H1 (cell line): ENCODE measurements around the gene VAV2. TPM values are rescaled to one million over a fixed set of nuclear protein-coding genes. Genes with fewer than 3 reads are reported as not detected.

ENCODE experiments used
- CTCF ChIA-PET: fragments of 300-600 bp; sonication (Branson Sonifier 250); formaldehyde crosslinking; loops from one replicate; lab custom pipeline; 2021; ENCODE audit not compliant: partially characterized antibody; lab: Charles Lee
- POLR2A ChIA-PET: fragments of 300-600 bp; sonication (Branson Sonifier 250); formaldehyde crosslinking; loops from one replicate; lab custom pipeline; 2021; ENCODE audit warnings: inconsistent platforms; ENCODE audit not compliant: partially characterized antibody; lab: Charles Lee
- DNase-seq, 2 experiments: peaks; one replicate each; pipeline versions ENCODE4 v3.0.0 to v3.0.0-alpha.2; 2010 to 2022; ENCODE audit warnings: low spot score in 2 of 2, low read depth in 1 of 2, mixed read lengths in 1 of 2
- FAIRE-seq: peaks from 2 replicates; lab custom pipeline; 2011; peaks lifted over from hg19 to GRCh38; lab: Jason Lieb, UNC
- H2AFZ ChIP-seq: 2 replicates; pipeline ENCODE4 v1.8.1; 2012; ENCODE audit warnings: low read length, inconsistent platforms
- H2AK5ac ChIP-seq: 2 replicates; pipeline ENCODE4 v1.6.1; 2013; ENCODE audit warnings: low read depth, low read length
- H2BK120ac ChIP-seq: replicated peaks from 2 replicates; pipeline ENCODE3; 2013; ENCODE audit warnings: low read depth, low read length, inconsistent platforms
- H2BK12ac ChIP-seq: 2 replicates; pipeline ENCODE4 v1.6.1; 2013; ENCODE audit warnings: low read depth, low read length
- H2BK15ac ChIP-seq: 2 replicates; pipeline ENCODE4 v1.6.1; 2013; ENCODE audit warnings: low read length
- H2BK20ac ChIP-seq: 2 replicates; pipeline ENCODE4 v1.6.1; 2013; ENCODE audit warnings: low read length
- H2BK5ac ChIP-seq: 2 replicates; pipeline ENCODE4 v1.6.1; 2013; ENCODE audit warnings: low read depth, low read length
- H3K14ac ChIP-seq: 2 replicates; pipeline ENCODE4 v1.6.1; 2013; ENCODE audit warnings: inconsistent platforms; ENCODE audit not compliant: insufficient read length
- H3K18ac ChIP-seq: 2 replicates; pipeline ENCODE4 v1.6.1; 2013; ENCODE audit warnings: low read length; ENCODE audit errors: extremely low read depth
- H3K23ac ChIP-seq: 2 replicates; pipeline ENCODE4 v1.6.1; 2013; ENCODE audit warnings: inconsistent platforms; ENCODE audit not compliant: insufficient read length
- H3K23me2 ChIP-seq: 2 replicates; pipeline ENCODE4 v1.6.1; 2013; ENCODE audit warnings: low read depth, low read length
- H3K27ac ChIP-seq: 2 replicates; pipeline ENCODE4 v1.6.1; 2011; ENCODE audit warnings: low read depth, low read length, inconsistent platforms
- H3K27me3 ChIP-seq, 4 experiments: replicated peaks in 1 of 4; 1 replicate in 1 of 4; 2 replicates in 3 of 4; pipeline versions ENCODE4 v1.6.1 to v1.8.1; 2011 to 2013; ENCODE audit warnings: low read length in 3 of 4, mild to moderate bottlenecking in 3 of 4, inconsistent platforms in 2 of 4, mixed read lengths in 2 of 4, moderate library complexity in 1 of 4; ENCODE audit not compliant: control insufficient read depth in 3 of 4, insufficient read depth in 3 of 4; ENCODE audit errors: extremely low read depth in 1 of 4
- H3K36me3 ChIP-seq, 4 experiments: 2 replicates each; pipeline versions ENCODE4 v1.6.1 to v1.8.1; 2011 to 2013; ENCODE audit warnings: mild to moderate bottlenecking in 4 of 4, low read length in 3 of 4, moderate library complexity in 2 of 4, control low read depth in 1 of 4, inconsistent platforms in 1 of 4; ENCODE audit not compliant: insufficient read depth in 4 of 4, control insufficient read depth in 2 of 4
- H3K4ac ChIP-seq: replicated peaks from 2 replicates; pipeline ENCODE3; 2013; ENCODE audit warnings: low read length, low read depth, mixed read lengths, inconsistent platforms; ENCODE audit not compliant: insufficient read length
- H3K4me1 ChIP-seq, 4 experiments: replicated peaks in 1 of 4; 1 replicate in 1 of 4; 2 replicates in 3 of 4; pipeline versions ENCODE4 v1.6.1 to v1.8.1; 2011 to 2013; ENCODE audit warnings: low read length in 3 of 4, inconsistent platforms in 2 of 4, mixed read lengths in 1 of 4; ENCODE audit not compliant: insufficient read depth in 4 of 4, control insufficient read depth in 3 of 4
- H3K4me2 ChIP-seq, 2 experiments: 2 replicates each; pipeline versions ENCODE4 v1.6.1 to v1.8.1; 2011 to 2013; ENCODE audit warnings: low read depth in 2 of 2, low read length in 2 of 2, control low read depth in 1 of 2, inconsistent platforms in 1 of 2, mild to moderate bottlenecking in 1 of 2; ENCODE audit not compliant: insufficient read depth in 1 of 2
- H3K4me3 ChIP-seq, 4 experiments: fragments of 200-600, 300-600 bp in 1 of 4; sonication (generic), shearing (Covaris generic), sonication (Bioruptor Twin) in 1 of 4; 2 replicates each; pipeline versions ENCODE4 v1.5.1 to v1.8.1; 2011 to 2016; ENCODE audit warnings: low read length in 4 of 4, low read depth in 3 of 4, control low read depth in 2 of 4, inconsistent platforms in 2 of 4, mild to moderate bottlenecking in 2 of 4, mixed read lengths in 1 of 4, moderate library complexity in 1 of 4; ENCODE audit not compliant: insufficient read depth in 2 of 4; ENCODE audit errors: extremely low read depth in 1 of 4
- H3K56ac ChIP-seq: replicated peaks from 2 replicates; pipeline ENCODE3; 2013; ENCODE audit warnings: low read depth, mild to moderate bottlenecking, mixed read lengths, low read length, inconsistent platforms; ENCODE audit not compliant: insufficient read length
- H3K79me1 ChIP-seq: 2 replicates; pipeline ENCODE4 v1.6.1; 2013; ENCODE audit warnings: low read depth, low read length, control low read depth
- H3K79me2 ChIP-seq, 2 experiments: 2 replicates each; pipeline versions ENCODE4 v1.6.1 to v1.8.1; 2012 to 2013; ENCODE audit warnings: low read length in 2 of 2, mild to moderate bottlenecking in 2 of 2, inconsistent platforms in 1 of 2; ENCODE audit not compliant: insufficient read depth in 2 of 2, control insufficient read depth in 1 of 2
- H3K9ac ChIP-seq, 4 experiments: replicated peaks in 1 of 4; 1 replicate in 1 of 4; 2 replicates in 3 of 4; pipeline versions ENCODE4 v1.6.1 to v1.8.1; 2011 to 2013; ENCODE audit warnings: low read depth in 3 of 4, low read length in 3 of 4, control low read depth in 2 of 4, mild to moderate bottlenecking in 2 of 4, moderate library complexity in 2 of 4, inconsistent platforms in 1 of 4; ENCODE audit errors: extremely low read depth in 1 of 4
- H3K9me3 ChIP-seq, 2 experiments: 2 replicates each; pipeline versions ENCODE4 v1.6.1 to v1.8.1; 2012 to 2013; ENCODE audit warnings: mild to moderate bottlenecking in 2 of 2, moderate library complexity in 2 of 2, control low read depth in 1 of 2, inconsistent platforms in 1 of 2, low read depth in 1 of 2, low read length in 1 of 2, mixed read lengths in 1 of 2; ENCODE audit not compliant: insufficient read depth in 2 of 2
- H4K20me1 ChIP-seq, 2 experiments: replicated peaks in 1 of 2; 2 replicates each; pipeline versions ENCODE3 to v1.8.1; 2011 to 2013; ENCODE audit warnings: inconsistent platforms in 2 of 2, low read length in 2 of 2, mild to moderate bottlenecking in 1 of 2; ENCODE audit not compliant: insufficient read depth in 2 of 2, control insufficient read depth in 1 of 2
- H4K5ac ChIP-seq: 2 replicates; pipeline ENCODE4 v1.6.1; 2013; ENCODE audit warnings: low read length, low read depth, mixed read lengths, inconsistent platforms; ENCODE audit not compliant: insufficient read length
- H4K8ac ChIP-seq: 2 replicates; pipeline ENCODE4 v1.8.0; 2013; ENCODE audit warnings: mild to moderate bottlenecking, moderate library complexity, low read length, inconsistent platforms; ENCODE audit not compliant: insufficient read depth; ENCODE audit errors: extremely low read depth
- H4K91ac ChIP-seq: replicated peaks from 2 replicates; pipeline ENCODE3; 2013; ENCODE audit warnings: low read length, mixed read lengths, inconsistent platforms; ENCODE audit not compliant: insufficient read length
- ASH2L ChIP-seq: fragments of 200-600, 300-600 bp; sonication (generic); IDR thresholded peaks from one replicate; pipeline ENCODE4 v1.7.1; 2017; ENCODE audit warnings: low read length
- CHD2 ChIP-seq: IDR thresholded peaks from 2 replicates; pipeline ENCODE4 v1.6.1; 2012; ENCODE audit warnings: low read length, improper control_type of control experiment
- HDAC6 ChIP-seq: IDR thresholded peaks from one replicate; pipeline ENCODE4 v1.7.1; 2012; ENCODE audit warnings: low read depth, mild to moderate bottlenecking, inconsistent platforms, low read length, moderate library complexity
- KDM1A ChIP-seq: fragments of 200-600, 300-600 bp; sonication (generic); IDR thresholded peaks from 2 replicates; pipeline ENCODE4 v1.7.1; 2016; ENCODE audit warnings: mild to moderate bottlenecking, low read length, borderline replicate concordance
- KDM4A ChIP-seq: IDR thresholded peaks from one replicate; pipeline ENCODE4 v1.7.1; 2012; ENCODE audit warnings: low read depth, mild to moderate bottlenecking, moderate library complexity, low read length, inconsistent platforms; ENCODE audit not compliant: severe bottlenecking
- MAFK ChIP-seq: IDR thresholded peaks from 2 replicates; pipeline ENCODE4 v1.6.1; 2012; ENCODE audit warnings: low read depth, mild to moderate bottlenecking, improper control_type of control experiment, low read length
- POLR2A ChIP-seq, 2 experiments: IDR thresholded peaks; 1 replicate in 1 of 2; 2 replicates in 1 of 2; pipeline ENCODE4 v1.6.1; 2011; ENCODE audit warnings: low read depth in 2 of 2, low read length in 2 of 2, mild to moderate bottlenecking in 2 of 2; ENCODE audit errors: control extremely low read depth in 1 of 2
- POU5F1 ChIP-seq: IDR thresholded peaks from 2 replicates; pipeline ENCODE4 v1.6.1; 2011; ENCODE audit warnings: low read depth, mild to moderate bottlenecking, low read length, moderate library complexity
- RAD21 ChIP-seq, 2 experiments: IDR thresholded peaks in 1 of 2; conservative IDR thresholded peaks in 1 of 2; 2 replicates each; pipeline ENCODE4 v1.6.1; 2011; ENCODE audit warnings: low read depth in 2 of 2, low read length in 2 of 2, improper control_type of control experiment in 1 of 2, inconsistent platforms in 1 of 2, mild to moderate bottlenecking in 1 of 2, moderate library complexity in 1 of 2
- RBBP5 ChIP-seq: IDR thresholded peaks from 2 replicates; pipeline ENCODE4 v1.7.1; 2012; ENCODE audit warnings: low read depth, mild to moderate bottlenecking, inconsistent platforms, low read length, moderate library complexity, borderline replicate concordance
- SAP30 ChIP-seq: fragments of 300-600 bp; sonication (generic); IDR thresholded peaks from 2 replicates; pipeline ENCODE4 v1.7.1; 2012; ENCODE audit warnings: low read length, moderate library complexity, mild to moderate bottlenecking, inconsistent platforms; ENCODE audit not compliant: insufficient read depth, insufficient replicate concordance
- SP2 ChIP-seq: IDR thresholded peaks from 2 replicates; pipeline ENCODE4 v1.6.1; 2012; ENCODE audit warnings: mild to moderate bottlenecking, low read length, inconsistent platforms
- SP4 ChIP-seq: IDR thresholded peaks from 2 replicates; pipeline ENCODE4 v1.6.1; 2012; ENCODE audit warnings: low read length, inconsistent platforms
- TCF12 ChIP-seq: IDR thresholded peaks from 2 replicates; pipeline ENCODE4 v1.6.1; 2011; ENCODE audit warnings: low read depth, mild to moderate bottlenecking, low read length
- ZNF274 ChIP-seq: IDR thresholded peaks from 2 replicates; pipeline ENCODE4 v1.7.0; 2012; ENCODE audit warnings: low read length, borderline replicate concordance; ENCODE audit errors: extremely low read depth
- WGBS, 2 experiments: shearing (Covaris generic) in 1 of 2; methylation state at CpG; one replicate each; pipeline versions ENCODE4 v1.1.6 to v1.1.7; 2013 to 2015; ENCODE audit warnings: low lambda C conversion rate in 2 of 2, mixed read lengths in 2 of 2, inconsistent platforms in 1 of 2, low coverage in 1 of 2, missing lambda C conversion rate in 1 of 2; ENCODE audit not compliant: insufficient replicate concordance in 2 of 2, insufficient coverage in 1 of 2, insufficient read length in 1 of 2; ENCODE audit errors: extremely low coverage in 1 of 2, missing lambda C conversion rate in 1 of 2; 5-methylcytosine and 5-hydroxymethylcytosine counted together
- polyA plus RNA-seq, 7 experiments: library from polyadenylated mRNA; depleted of rRNA in 3 of 7; stranded (reverse) in 5 of 7; unstranded in 2 of 7; fragments of >200 nt in 5 of 7; fragments of 200-250 nt in 2 of 7; gene quantifications; 1 replicate in 5 of 7; 2 replicates in 1 of 7; 4 replicates in 1 of 7; pipeline versions ENCODE4 v1.2.1 to v1.2.3, GENCODE V29; 2011 to 2013; ENCODE audit warnings: missing spikeins in 2 of 7, mixed read lengths in 2 of 7
- total RNA-seq: library from RNA; stranded (reverse); fragmentation: NEBNext Ultra II Directional; extraction: Animal tissue kit (Norgen Biotek cat#: 25700); gene quantifications from 2 replicates; pipeline ENCODE4 v1.2.1, GENCODE V29; 2021

Gene VAV2
- total and polyA plus RNA-seq, 2 of the 8 experiments (the other 6 are each of a cell fraction or from before 2014, with no cell fraction given) = 13.6 to 37.6 TPM

- Histone ChIP-seq H3K14ac (no peak overlapping the region), H4K20me1 (no peaks in the 10 kb centered on the region), H4K91ac (no peak overlapping the region), H3K27ac (no peak overlapping the region), H3K4me3 (no peak overlapping the region), H3K4me2 (no peak overlapping the region), H3K9me3 (no peaks in the 10 kb centered on the region), H3K56ac (no peak overlapping the region), H3K9ac (no peak overlapping the region), H3K4ac (no peak overlapping the region), H2BK5ac (no peak overlapping the region), H2AK5ac (no peak overlapping the region), H4K8ac (no peak overlapping the region), H3K36me3 (no peaks in the 10 kb centered on the region), H2BK12ac (no peak overlapping the region), H2AFZ (no peak overlapping the region), H3K4me1 (peaks cover 0 to 17% (median 14%) of the 10 kb centered on the region in 4 experiments; a peak in 6 of 7 replicates), H3K18ac (no peak overlapping the region), H2BK20ac (no peak overlapping the region), H2BK15ac (no peak overlapping the region), H3K23me2 (no peaks in the 10 kb centered on the region; the same call in 1 of the 2 replicates), H2BK120ac (no peak overlapping the region), H3K27me3 (no peaks in the 10 kb centered on the region), H4K5ac (no peak overlapping the region), H3K79me1 (no peaks in the 10 kb centered on the region), H3K23ac (no peak overlapping the region), H3K79me2 (no peaks in the 10 kb centered on the region)
- 94% methylated on average over 14 of the region's 14 CpGs; no CpG with 5 or more reads in 1 of the 2 experiments for WGBS, 2 experiments
- CTCF ChIA-PET = interaction anchor here (1.1 to 4.7 kb wide), 18 partner anchors 10 to 253 kb away, joined by 3 to 39 read pairs (median 10); no protein-coding TSS in a partner anchor
- DNase-seq (no peak), FAIRE-seq (no peak)
- POLR2A ChIA-PET = interaction anchor here (1.6 to 1.7 kb wide), 2 partner anchors 11 to 394 kb away, joined by 4 read pairs; partner anchors contain the start of genes MED22 and RPL7A
- TF ChIP-seq POU5F1 (no peak), ASH2L (no peak), POLR2A (IDR thresholded peaks at IDR 0.05; ENCODE audit: control extremely low read depth in 1 of 2, low read depth in 2 of 2, low read length in 2 of 2) (no peak), RBBP5 (no peak), SP2 (no peak), ZNF274 (no peak), CHD2 (no peak), KDM4A (no peak), SP4 (no peak), SAP30 (no peak), KDM1A (no peak), RAD21 (IDR thresholded peaks at IDR 0.05 in 1 of 2, conservative IDR thresholded peaks at IDR 0.05 in 1 of 2; ENCODE audit: low read depth in 2 of 2, low read length in 2 of 2) (no peak), MAFK (no peak), HDAC6 (no peak), TCF12 (no peak)
These were observed 250.4 kb downstream of the VAV2 start for GRCh38 chr9:133741716-133742115.
